ENCODE measurements around the gene DCAF7.

Gene DCAF7

DNA sequence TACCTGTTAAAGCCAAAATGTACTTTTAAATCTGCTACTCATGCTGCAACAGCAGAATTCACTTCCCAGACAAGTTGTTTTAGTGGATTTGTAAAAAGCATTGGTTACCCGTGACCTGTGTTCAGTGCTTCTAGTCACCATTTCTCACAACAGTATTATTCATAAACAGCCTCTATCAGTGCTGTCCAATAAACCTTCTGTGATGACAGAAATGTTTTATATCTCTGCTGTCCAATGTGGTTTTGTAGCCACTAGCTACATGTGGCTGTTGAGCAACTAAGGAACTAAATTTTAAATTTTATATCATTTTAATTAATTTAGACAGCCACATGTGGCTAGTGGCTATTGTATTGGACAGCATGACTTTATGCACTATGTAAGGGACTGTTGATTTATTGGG lies 84.5 kb downstream of the DCAF7 start:
- no peak overlapping the region for H3K27ac ChIP-seq (ENCODE audit: low read depth, low read length)
- H3K27me3 ChIP-seq (ENCODE audit: insufficient read depth, low read length): no peaks in the 10 kb centered on the region
- H3K4me1 ChIP-seq (ENCODE audit: control insufficient read depth, insufficient read depth, low read length, unreplicated experiment): no peaks in the 10 kb centered on the region
- peaks cover 14% of the 10 kb centered on the region for H3K79me2 ChIP-seq (ENCODE audit: control insufficient read depth, insufficient read depth, low read length, unreplicated experiment)
- no peak overlapping the region for H2AFZ ChIP-seq (ENCODE audit: low read length, unreplicated experiment)
- peaks cover 7% of the 10 kb centered on the region for H3K36me3 ChIP-seq (ENCODE audit: insufficient read depth, low read length)
- H3K4me3 ChIP-seq (ENCODE audit: low read depth, low read length): no peak overlapping the region

DNA sequence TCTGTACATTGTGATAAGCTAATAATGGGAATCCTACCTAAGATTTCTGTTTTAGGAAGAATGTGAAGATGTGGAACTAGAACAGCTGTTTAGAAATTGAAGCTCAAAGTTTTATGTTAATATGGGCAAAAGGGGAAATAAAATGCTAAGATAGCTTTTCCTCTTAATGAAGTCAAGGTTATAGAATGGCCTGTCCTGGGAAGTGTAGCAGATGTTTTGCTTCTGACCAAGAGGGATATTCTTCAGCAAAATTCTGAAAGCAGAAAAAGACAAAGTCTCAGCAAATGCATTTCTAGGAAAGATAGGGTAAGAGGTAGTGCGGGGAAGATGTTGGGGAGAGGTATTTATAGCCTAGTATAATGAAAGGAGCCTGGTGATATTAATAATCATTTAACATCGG lies 85.0 kb downstream of the DCAF7 start:
- no peaks in the 10 kb centered on the region for H3K27me3 ChIP-seq (ENCODE audit: insufficient read depth, low read length)

DNA sequence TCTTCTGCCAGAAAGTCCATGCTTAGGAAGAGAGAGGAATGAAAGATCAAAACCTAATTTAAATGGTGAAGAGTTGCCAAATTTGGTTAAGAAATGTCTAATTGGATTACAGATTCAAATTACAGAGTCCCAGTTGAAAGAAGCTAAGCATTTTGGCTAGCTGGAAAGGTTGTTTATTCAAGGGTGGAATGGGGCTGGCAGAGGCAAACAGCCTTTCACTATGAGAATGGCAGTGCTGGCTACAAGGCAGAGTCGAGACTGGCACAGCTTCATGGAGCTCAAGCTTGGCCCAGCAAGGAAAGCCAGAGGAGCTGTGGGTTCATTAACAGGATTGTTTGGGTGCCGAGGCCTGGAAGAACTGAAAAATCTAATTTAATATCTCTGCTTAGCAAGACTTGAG lies 85.5 kb downstream of the DCAF7 start:
- Histone ChIP-seq H3K36me3 (ENCODE audit: insufficient read depth, low read length) (peaks cover 7% of the 10 kb centered on the region), H3K27me3 (ENCODE audit: insufficient read depth, low read length) (no peaks in the 10 kb centered on the region), H3K79me2 (ENCODE audit: control insufficient read depth, insufficient read depth, low read length, unreplicated experiment) (peaks cover 13% of the 10 kb centered on the region), H2AFZ (ENCODE audit: low read length, unreplicated experiment) (no peak overlapping the region), H3K4me3 (ENCODE audit: low read depth, low read length) (no peak overlapping the region), H3K4me1 (ENCODE audit: control insufficient read depth, insufficient read depth, low read length, unreplicated experiment) (no peaks in the 10 kb centered on the region), H3K27ac (ENCODE audit: low read depth, low read length) (no peak overlapping the region)

More for the DNA sequence above, 85.0 kb downstream of the DCAF7 start:
- Histone ChIP-seq H3K4me3 (ENCODE audit: low read depth, low read length) (no peak overlapping the region), H3K36me3 (ENCODE audit: insufficient read depth, low read length) (peaks cover 7% of the 10 kb centered on the region), H3K79me2 (ENCODE audit: control insufficient read depth, insufficient read depth, low read length, unreplicated experiment) (peaks cover 13% of the 10 kb centered on the region), H3K27ac (ENCODE audit: low read depth, low read length) (no peak overlapping the region), H3K4me1 (ENCODE audit: control insufficient read depth, insufficient read depth, low read length, unreplicated experiment) (no peaks in the 10 kb centered on the region), H2AFZ (ENCODE audit: low read length, unreplicated experiment) (no peak overlapping the region)

GRCh38 chr17:63639125-63639524 lies 88.8 kb downstream of the DCAF7 start:
- no peaks in the 10 kb centered on the region for H3K27me3 ChIP-seq (ENCODE audit: insufficient read depth, low read length)
- H3K4me1 ChIP-seq (ENCODE audit: control insufficient read depth, insufficient read depth, low read length, unreplicated experiment): no peaks in the 10 kb centered on the region
- H3K79me2 ChIP-seq (ENCODE audit: control insufficient read depth, insufficient read depth, low read length, unreplicated experiment): no peaks in the 10 kb centered on the region
- H3K36me3 ChIP-seq (ENCODE audit: insufficient read depth, low read length): peaks cover 7% of the 10 kb centered on the region
- H3K27ac ChIP-seq (ENCODE audit: low read depth, low read length): no peak overlapping the region
- no peak overlapping the region for H3K4me3 ChIP-seq (ENCODE audit: low read depth, low read length)
- no peak overlapping the region for H2AFZ ChIP-seq (ENCODE audit: low read length, unreplicated experiment)

GRCh38 chr17:63640038-63640437 lies 89.8 kb downstream of the DCAF7 start:
- no peaks in the 10 kb centered on the region for H3K27me3 ChIP-seq (ENCODE audit: insufficient read depth, low read length)
- H3K79me2 ChIP-seq (ENCODE audit: control insufficient read depth, insufficient read depth, low read length, unreplicated experiment): no peaks in the 10 kb centered on the region
- no peak overlapping the region for H3K27ac ChIP-seq (ENCODE audit: low read depth, low read length)
- H3K4me1 ChIP-seq (ENCODE audit: control insufficient read depth, insufficient read depth, low read length, unreplicated experiment): no peaks in the 10 kb centered on the region
- peaks cover 7% of the 10 kb centered on the region for H3K36me3 ChIP-seq (ENCODE audit: insufficient read depth, low read length)
- no peak overlapping the region for H2AFZ ChIP-seq (ENCODE audit: low read length, unreplicated experiment)
- no peak overlapping the region for H3K4me3 ChIP-seq (ENCODE audit: low read depth, low read length)

DNA sequence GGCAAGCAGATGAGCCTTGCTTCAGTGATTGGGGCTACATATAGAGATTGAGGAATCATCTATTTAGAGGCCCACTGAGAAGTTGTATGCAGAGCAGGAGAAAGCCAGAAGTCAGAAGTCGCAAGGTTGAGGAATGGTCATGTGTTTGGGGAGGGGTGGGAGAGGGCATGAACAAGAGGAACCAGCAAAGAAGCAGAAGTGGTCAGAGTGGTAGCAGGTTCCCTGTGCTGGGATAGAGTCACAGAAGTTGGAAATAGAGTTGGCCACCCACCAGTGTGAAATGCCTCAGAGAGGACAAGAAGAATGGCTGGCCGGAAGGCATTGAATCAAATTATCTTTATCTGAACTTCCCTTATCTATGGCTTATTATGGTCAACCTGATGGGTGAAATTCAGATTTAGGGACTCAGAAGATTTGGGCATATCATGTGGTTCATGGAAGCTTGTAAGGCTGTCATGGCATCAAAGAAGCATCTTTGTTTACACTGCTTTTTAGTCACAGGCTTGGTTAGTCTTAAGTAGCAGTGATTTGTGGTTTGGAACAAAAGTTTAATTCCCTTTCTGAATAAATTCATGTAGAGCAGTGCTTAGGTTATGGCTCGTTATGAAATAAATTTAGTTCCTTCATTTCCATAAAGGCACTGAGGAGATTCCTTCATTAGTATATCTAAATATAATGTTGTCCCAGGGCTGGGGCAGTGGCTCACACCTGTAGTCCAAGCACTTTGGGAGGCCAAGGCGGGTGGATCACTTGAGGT lies 91.6 kb downstream of the DCAF7 start:
- Histone ChIP-seq H3K36me3 (ENCODE audit: insufficient read depth, low read length) (peaks cover 5% of the 10 kb centered on the region; the same call in 1 of the 2 replicates), H3K4me3 (ENCODE audit: low read depth, low read length) (no peak overlapping the region), H3K79me2 (ENCODE audit: control insufficient read depth, insufficient read depth, low read length, unreplicated experiment) (no peaks in the 10 kb centered on the region), H2AFZ (ENCODE audit: low read length, unreplicated experiment) (no peak overlapping the region), H3K27me3 (ENCODE audit: insufficient read depth, low read length) (no peaks in the 10 kb centered on the region), H3K4me1 (ENCODE audit: control insufficient read depth, insufficient read depth, low read length, unreplicated experiment) (no peaks in the 10 kb centered on the region), H3K27ac (ENCODE audit: low read depth, low read length) (no peak overlapping the region)
